Measurements from ENCODE around the gene CDKAL1. TPM values are rescaled to one million over a fixed set of nuclear protein-coding genes. Genes with fewer than 3 reads are reported as not detected.

Gene CDKAL1
- total and polyA plus RNA-seq, 4 donors, result 2.0 to 12.9 (median 6.7) TPM

DNA sequence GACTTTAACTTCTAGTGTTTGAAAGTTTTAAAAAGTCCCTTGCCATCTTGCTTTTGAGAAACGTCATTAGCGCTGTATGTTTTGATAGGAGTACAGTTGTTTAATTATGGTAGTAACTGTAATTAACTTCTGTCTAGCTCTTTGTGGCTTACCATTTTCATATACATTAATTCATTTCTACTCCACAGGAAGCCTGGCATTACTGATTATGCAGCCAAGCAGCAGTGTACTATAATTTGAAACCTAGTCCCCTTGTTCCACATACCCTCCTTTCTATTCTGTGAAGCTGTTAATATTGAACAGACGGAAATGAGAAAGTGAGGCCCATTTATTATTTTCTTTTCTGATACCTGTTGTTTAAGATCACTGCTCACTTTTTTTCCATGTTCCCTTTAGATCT is 235.4 kb downstream of the CDKAL1 start:
- H3K36me3 ChIP-seq (ENCODE audit: control insufficient read depth in 4 of 4, insufficient read depth in 3 of 4, low read depth in 1 of 4, low read length in 3 of 4), result no peaks in the 10 kb centered on the region
- TF ChIP-seq, protein P1, sequence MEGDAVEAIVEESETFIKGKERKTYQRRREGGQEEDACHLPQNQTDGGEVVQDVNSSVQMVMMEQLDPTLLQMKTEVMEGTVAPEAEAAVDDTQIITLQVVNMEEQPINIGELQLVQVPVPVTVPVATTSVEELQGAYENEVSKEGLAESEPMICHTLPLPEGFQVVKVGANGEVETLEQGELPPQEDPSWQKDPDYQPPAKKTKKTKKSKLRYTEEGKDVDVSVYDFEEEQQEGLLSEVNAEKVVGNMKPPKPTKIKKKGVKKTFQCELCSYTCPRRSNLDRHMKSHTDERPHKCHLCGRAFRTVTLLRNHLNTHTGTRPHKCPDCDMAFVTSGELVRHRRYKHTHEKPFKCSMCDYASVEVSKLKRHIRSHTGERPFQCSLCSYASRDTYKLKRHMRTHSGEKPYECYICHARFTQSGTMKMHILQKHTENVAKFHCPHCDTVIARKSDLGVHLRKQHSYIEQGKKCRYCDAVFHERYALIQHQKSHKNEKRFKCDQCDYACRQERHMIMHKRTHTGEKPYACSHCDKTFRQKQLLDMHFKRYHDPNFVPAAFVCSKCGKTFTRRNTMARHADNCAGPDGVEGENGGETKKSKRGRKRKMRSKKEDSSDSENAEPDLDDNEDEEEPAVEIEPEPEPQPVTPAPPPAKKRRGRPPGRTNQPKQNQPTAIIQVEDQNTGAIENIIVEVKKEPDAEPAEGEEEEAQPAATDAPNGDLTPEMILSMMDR (IDR thresholded peaks at IDR 0.05; ENCODE audit: low read depth, low read length, missing input control), result no peak
- no peak for TF ChIP-seq RAD21 (IDR thresholded peaks at IDR 0.05)
- TF ChIP-seq TAF1 (conservative IDR thresholded peaks at IDR 0.05), result no peak
- TF ChIP-seq, protein P2, sequence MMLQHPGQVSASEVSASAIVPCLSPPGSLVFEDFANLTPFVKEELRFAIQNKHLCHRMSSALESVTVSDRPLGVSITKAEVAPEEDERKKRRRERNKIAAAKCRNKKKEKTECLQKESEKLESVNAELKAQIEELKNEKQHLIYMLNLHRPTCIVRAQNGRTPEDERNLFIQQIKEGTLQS (IDR thresholded peaks at IDR 0.05), result no peak
- TF ChIP-seq, protein P3, sequence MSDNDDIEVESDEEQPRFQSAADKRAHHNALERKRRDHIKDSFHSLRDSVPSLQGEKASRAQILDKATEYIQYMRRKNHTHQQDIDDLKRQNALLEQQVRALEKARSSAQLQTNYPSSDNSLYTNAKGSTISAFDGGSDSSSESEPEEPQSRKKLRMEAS (IDR thresholded peaks at IDR 0.05), result no peak
- TF ChIP-seq JUND (IDR thresholded peaks at IDR 0.05), result no peak
- no peak for TF ChIP-seq NR2F2 (IDR thresholded peaks at IDR 0.05)
- TF ChIP-seq, protein P4, sequence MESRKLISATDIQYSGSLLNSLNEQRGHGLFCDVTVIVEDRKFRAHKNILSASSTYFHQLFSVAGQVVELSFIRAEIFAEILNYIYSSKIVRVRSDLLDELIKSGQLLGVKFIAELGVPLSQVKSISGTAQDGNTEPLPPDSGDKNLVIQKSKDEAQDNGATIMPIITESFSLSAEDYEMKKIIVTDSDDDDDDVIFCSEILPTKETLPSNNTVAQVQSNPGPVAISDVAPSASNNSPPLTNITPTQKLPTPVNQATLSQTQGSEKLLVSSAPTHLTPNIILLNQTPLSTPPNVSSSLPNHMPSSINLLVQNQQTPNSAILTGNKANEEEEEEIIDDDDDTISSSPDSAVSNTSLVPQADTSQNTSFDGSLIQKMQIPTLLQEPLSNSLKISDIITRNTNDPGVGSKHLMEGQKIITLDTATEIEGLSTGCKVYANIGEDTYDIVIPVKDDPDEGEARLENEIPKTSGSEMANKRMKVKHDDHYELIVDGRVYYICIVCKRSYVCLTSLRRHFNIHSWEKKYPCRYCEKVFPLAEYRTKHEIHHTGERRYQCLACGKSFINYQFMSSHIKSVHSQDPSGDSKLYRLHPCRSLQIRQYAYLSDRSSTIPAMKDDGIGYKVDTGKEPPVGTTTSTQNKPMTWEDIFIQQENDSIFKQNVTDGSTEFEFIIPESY (IDR thresholded peaks at IDR 0.05), result no peak
- TF ChIP-seq, protein P5, sequence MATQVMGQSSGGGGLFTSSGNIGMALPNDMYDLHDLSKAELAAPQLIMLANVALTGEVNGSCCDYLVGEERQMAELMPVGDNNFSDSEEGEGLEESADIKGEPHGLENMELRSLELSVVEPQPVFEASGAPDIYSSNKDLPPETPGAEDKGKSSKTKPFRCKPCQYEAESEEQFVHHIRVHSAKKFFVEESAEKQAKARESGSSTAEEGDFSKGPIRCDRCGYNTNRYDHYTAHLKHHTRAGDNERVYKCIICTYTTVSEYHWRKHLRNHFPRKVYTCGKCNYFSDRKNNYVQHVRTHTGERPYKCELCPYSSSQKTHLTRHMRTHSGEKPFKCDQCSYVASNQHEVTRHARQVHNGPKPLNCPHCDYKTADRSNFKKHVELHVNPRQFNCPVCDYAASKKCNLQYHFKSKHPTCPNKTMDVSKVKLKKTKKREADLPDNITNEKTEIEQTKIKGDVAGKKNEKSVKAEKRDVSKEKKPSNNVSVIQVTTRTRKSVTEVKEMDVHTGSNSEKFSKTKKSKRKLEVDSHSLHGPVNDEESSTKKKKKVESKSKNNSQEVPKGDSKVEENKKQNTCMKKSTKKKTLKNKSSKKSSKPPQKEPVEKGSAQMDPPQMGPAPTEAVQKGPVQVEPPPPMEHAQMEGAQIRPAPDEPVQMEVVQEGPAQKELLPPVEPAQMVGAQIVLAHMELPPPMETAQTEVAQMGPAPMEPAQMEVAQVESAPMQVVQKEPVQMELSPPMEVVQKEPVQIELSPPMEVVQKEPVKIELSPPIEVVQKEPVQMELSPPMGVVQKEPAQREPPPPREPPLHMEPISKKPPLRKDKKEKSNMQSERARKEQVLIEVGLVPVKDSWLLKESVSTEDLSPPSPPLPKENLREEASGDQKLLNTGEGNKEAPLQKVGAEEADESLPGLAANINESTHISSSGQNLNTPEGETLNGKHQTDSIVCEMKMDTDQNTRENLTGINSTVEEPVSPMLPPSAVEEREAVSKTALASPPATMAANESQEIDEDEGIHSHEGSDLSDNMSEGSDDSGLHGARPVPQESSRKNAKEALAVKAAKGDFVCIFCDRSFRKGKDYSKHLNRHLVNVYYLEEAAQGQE (IDR thresholded peaks at IDR 0.05), result no peak
- no peak for TF ChIP-seq SP1 (IDR thresholded peaks at IDR 0.05)
- TF ChIP-seq FOXA1 (IDR thresholded peaks at IDR 0.05), result no peak
- no peak for TF ChIP-seq FOXA2 (IDR thresholded peaks at IDR 0.05)
- no peak for TF ChIP-seq EGR1 (IDR thresholded peaks at IDR 0.05; ENCODE audit: low read depth in 2 of 2)
- TF ChIP-seq GABPA (IDR thresholded peaks at IDR 0.05 in 1 of 2, conservative IDR thresholded peaks at IDR 0.05 in 1 of 2), result no peak
- no peak for TF ChIP-seq RXRA (IDR thresholded peaks at IDR 0.05)
- no peak for TF ChIP-seq YY1 (IDR thresholded peaks at IDR 0.05)
- no peak for TF ChIP-seq HNF4G (IDR thresholded peaks at IDR 0.05)
- no peak overlapping the region for H3K4me3 ChIP-seq (ENCODE audit: low read depth in 1 of 3, low read length in 3 of 3)
- 94% methylated on average over 3 of the region's 3 CpGs for WGBS
- H3K9ac ChIP-seq (ENCODE audit: low read depth in 1 of 2, low read length in 2 of 2), result no peak overlapping the region
- no peak overlapping the region for H3K27ac ChIP-seq (ENCODE audit: low read depth in 1 of 2, low read length in 2 of 2)
- H3K9me3 ChIP-seq (ENCODE audit: control insufficient read depth in 4 of 4, low read length in 3 of 4), result no peaks in the 10 kb centered on the region
- DNase-seq (ENCODE audit: low spot score), result no peak
- peaks cover 2 to 7% (median 5%) of the 10 kb centered on the region in 4 donors for H3K4me1 ChIP-seq (ENCODE audit: control insufficient read depth in 4 of 4, insufficient read depth in 4 of 4, low read length in 3 of 4)
- H3K27me3 ChIP-seq (ENCODE audit: control insufficient read depth in 4 of 4, insufficient read depth in 4 of 4, low read length in 3 of 4), result no peaks in the 10 kb centered on the region

- H3K27me3 ChIP-seq (ENCODE audit: control insufficient read depth in 4 of 4, insufficient read depth in 4 of 4, low read length in 3 of 4), result no peaks in the 10 kb centered on the region
- H3K27ac ChIP-seq (ENCODE audit: low read depth in 1 of 2, low read length in 2 of 2), result no peak overlapping the region
- DNase-seq (ENCODE audit: low spot score), result no peak
- H3K4me1 ChIP-seq (ENCODE audit: control insufficient read depth in 4 of 4, insufficient read depth in 4 of 4, low read length in 3 of 4), result peaks cover 2 to 7% (median 5%) of the 10 kb centered on the region in 4 donors
- no peak overlapping the region for H3K9ac ChIP-seq (ENCODE audit: low read depth in 1 of 2, low read length in 2 of 2)
- 83% methylated on average over 1 of the region's 1 CpG for WGBS
- no peaks in the 10 kb centered on the region for H3K36me3 ChIP-seq (ENCODE audit: control insufficient read depth in 4 of 4, insufficient read depth in 3 of 4, low read depth in 1 of 4, low read length in 3 of 4)
- H3K9me3 ChIP-seq (ENCODE audit: control insufficient read depth in 4 of 4, low read length in 3 of 4), result no peaks in the 10 kb centered on the region
- H3K4me3 ChIP-seq (ENCODE audit: low read depth in 1 of 3, low read length in 3 of 3), result no peak overlapping the region
- no peak for TF ChIP-seq GABPA (IDR thresholded peaks at IDR 0.05 in 1 of 2, conservative IDR thresholded peaks at IDR 0.05 in 1 of 2)
- TF ChIP-seq, protein P2 (IDR thresholded peaks at IDR 0.05), result no peak
- no peak for TF ChIP-seq NR2F2 (IDR thresholded peaks at IDR 0.05)
- TF ChIP-seq TAF1 (conservative IDR thresholded peaks at IDR 0.05), result no peak
- no peak for TF ChIP-seq HNF4A (conservative IDR thresholded peaks at IDR 0.05)
- no peak for TF ChIP-seq FOXA1 (IDR thresholded peaks at IDR 0.05)
- no peak for TF ChIP-seq JUND (IDR thresholded peaks at IDR 0.05)
- no peak for TF ChIP-seq RAD21 (IDR thresholded peaks at IDR 0.05)
- TF ChIP-seq, protein P1 (IDR thresholded peaks at IDR 0.05; ENCODE audit: low read depth, low read length, missing input control), result no peak
- no peak for TF ChIP-seq RXRA (IDR thresholded peaks at IDR 0.05)
- no peak for TF ChIP-seq YY1 (IDR thresholded peaks at IDR 0.05)
- TF ChIP-seq FOXA2 (IDR thresholded peaks at IDR 0.05), result no peak
- no peak for TF ChIP-seq SP1 (IDR thresholded peaks at IDR 0.05)
- TF ChIP-seq, protein P3 (IDR thresholded peaks at IDR 0.05), result no peak
Measured at GRCh38 chr6:20770773-20771172, 236.5 kb downstream of the CDKAL1 start.

Data from liver (tissue), 9 donors.